ENCODE results near the gene RAB24.

The RAB24 gene

DNA sequence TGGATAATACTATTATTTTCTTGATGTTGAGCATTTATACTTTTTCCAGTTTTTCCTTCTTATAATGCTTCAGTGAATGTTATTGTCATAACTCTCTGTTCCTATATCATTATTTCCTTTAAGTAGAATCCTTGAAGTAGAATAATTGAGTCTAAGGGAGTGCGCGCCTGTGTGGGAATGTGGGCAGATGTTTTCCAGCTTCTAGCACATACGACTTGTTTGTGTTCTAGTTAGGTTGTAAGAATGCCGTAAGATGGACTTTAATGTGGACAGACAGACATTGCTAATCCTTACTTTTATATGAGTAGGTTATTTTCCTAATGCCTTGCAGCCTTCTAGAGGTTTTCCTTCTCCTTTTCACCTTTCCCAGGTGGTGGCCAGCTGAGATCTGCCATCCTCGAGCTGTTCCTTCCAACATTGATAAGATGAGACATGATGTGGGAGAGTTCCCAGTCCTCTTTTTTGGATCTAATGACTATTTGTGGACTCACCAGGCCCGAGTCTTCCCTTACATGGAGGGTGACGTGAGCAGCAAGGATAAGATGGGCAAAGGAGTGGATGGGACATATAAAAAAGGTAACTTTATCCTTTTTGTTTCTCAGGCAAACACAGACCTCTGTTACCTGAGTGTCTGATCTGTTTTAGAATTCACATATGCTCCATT is 34.2 kb downstream of the RAB24 start:
- no peak overlapping the region for H3K27ac ChIP-seq (replicated peaks)
- no peak overlapping the region for H3K4me3 ChIP-seq (replicated peaks; ENCODE audit: insufficient read depth, low read length)
- TF ChIP-seq POLR2AphosphoS5 (IDR thresholded peaks at IDR 0.05; ENCODE audit: low read depth) (no peak), GABPA (IDR thresholded peaks at IDR 0.05; ENCODE audit: low read depth) (no peak), SPI1 (IDR thresholded peaks at IDR 0.05; ENCODE audit: borderline replicate concordance, low read depth) (no peak), CTCF (IDR thresholded peaks at IDR 0.05; ENCODE audit: insufficient read depth, low read length) (no peak), REST (IDR thresholded peaks at IDR 0.05; ENCODE audit: insufficient replicate concordance, low read depth) (no peak)
- no peak for DNase-seq (ENCODE audit: low read depth in 1 of 2, low spot score in 1 of 2)
- no peaks in the 10 kb centered on the region for H3K27me3 ChIP-seq (ENCODE audit: insufficient read depth, poor library complexity, severe bottlenecking)

DNA sequence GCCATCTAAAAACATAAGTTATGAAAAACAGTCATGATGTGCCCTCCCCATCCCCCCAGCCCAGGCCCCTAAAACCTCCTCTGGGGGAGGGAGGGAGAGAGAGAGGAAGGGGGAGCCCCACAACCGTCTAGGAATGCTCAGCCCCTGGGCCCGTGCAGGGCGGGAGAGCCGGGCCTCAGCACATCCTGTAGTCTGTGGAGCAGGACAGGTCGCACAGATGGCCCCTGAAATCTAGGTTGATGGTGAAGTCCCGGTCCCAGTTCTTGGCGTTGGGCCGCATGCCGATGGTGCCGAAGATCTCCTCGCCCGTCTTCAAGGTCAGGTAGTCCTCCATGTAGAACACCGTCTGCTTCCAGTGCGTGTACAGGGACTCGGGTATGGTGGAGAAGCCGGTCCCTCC is 38.1 kb downstream of the RAB24 start:
- no peak for DNase-seq (ENCODE audit: low read depth in 1 of 2, low spot score in 1 of 2)
- H3K27ac ChIP-seq (replicated peaks): no peak overlapping the region
- no peak overlapping the region for H3K4me3 ChIP-seq (replicated peaks; ENCODE audit: insufficient read depth, low read length)
- H3K27me3 ChIP-seq (ENCODE audit: insufficient read depth, poor library complexity, severe bottlenecking): no peaks in the 10 kb centered on the region
- no peak for TF ChIP-seq CTCF (IDR thresholded peaks at IDR 0.05; ENCODE audit: insufficient read depth, low read length)

- H3K27ac ChIP-seq (replicated peaks): no peak overlapping the region
- H3K4me3 ChIP-seq (replicated peaks; ENCODE audit: insufficient read depth, low read length): no peak overlapping the region
- H3K27me3 ChIP-seq (ENCODE audit: insufficient read depth, poor library complexity, severe bottlenecking): no peaks in the 10 kb centered on the region
- no peak for TF ChIP-seq CTCF (IDR thresholded peaks at IDR 0.05; ENCODE audit: insufficient read depth, low read length)
- no peak for DNase-seq (ENCODE audit: low read depth in 1 of 2, low spot score in 1 of 2)
Measured at GRCh38 chr5:177264178-177264577, 39.3 kb downstream of the RAB24 start.

DNA sequence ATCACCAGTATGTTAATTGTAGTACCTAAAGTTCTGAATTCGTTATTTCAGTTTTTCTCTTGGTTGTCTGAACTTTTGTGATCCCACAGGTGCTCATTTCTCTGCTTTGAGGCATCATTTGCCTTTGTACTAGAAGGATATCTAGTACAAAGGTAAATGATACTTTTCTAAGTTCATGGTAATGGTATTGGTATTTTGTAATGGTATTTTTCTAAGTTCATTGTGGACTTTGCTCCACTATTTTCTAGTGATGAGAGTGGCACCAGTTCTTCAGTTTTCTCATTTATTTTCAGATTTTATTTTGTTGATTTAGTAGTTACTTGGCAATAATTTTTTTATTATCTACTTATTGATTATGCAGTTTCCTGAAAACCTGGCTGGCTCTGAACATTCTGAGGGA is 42.0 kb downstream of the RAB24 start:
- H3K27ac ChIP-seq (replicated peaks): no peak overlapping the region
- no peak for DNase-seq (ENCODE audit: low read depth in 1 of 2, low spot score in 1 of 2)
- no peaks in the 10 kb centered on the region for H3K27me3 ChIP-seq (ENCODE audit: insufficient read depth, poor library complexity, severe bottlenecking)
- no peak overlapping the region for H3K4me3 ChIP-seq (replicated peaks; ENCODE audit: insufficient read depth, low read length)
- TF ChIP-seq CTCF (IDR thresholded peaks at IDR 0.05; ENCODE audit: insufficient read depth, low read length) (no peak), REST (IDR thresholded peaks at IDR 0.05; ENCODE audit: insufficient replicate concordance, low read depth) (no peak), GABPA (IDR thresholded peaks at IDR 0.05; ENCODE audit: low read depth) (no peak)

Data from HL-60 (cell line).